KMS-11 (cell line): Measurements from ENCODE around the gene TMEM114.

Experiments used
- H2AFZ ChIP-seq: fragments of 200-600 bp; sonication (generic); 2 replicates; pipeline ENCODE4 v1.6.1; 2016; ENCODE audit warnings: antibody characterized with exemption, mixed run types, low read depth
- H3K27ac ChIP-seq: fragments of 200-600 bp; sonication (generic); 2 replicates; pipeline ENCODE4 v1.6.1; 2016; ENCODE audit warnings: mild to moderate bottlenecking, mixed run types
- H3K27me3 ChIP-seq: fragments of 200-600 bp; sonication (generic); 2 replicates; pipeline ENCODE4 v1.6.1; 2017; ENCODE audit warnings: mild to moderate bottlenecking, low read depth, mixed run types, moderate library complexity; ENCODE audit not compliant: insufficient read depth
- H3K36me3 ChIP-seq: fragments of 200-600 bp; sonication (generic); 2 replicates; pipeline ENCODE4 v1.6.1; 2017; ENCODE audit warnings: mild to moderate bottlenecking, mixed run types; ENCODE audit not compliant: insufficient read depth
- H3K4me1 ChIP-seq: fragments of 200-600 bp; sonication (generic); 2 replicates; pipeline ENCODE4 v1.6.1; 2016; ENCODE audit warnings: mild to moderate bottlenecking, low read depth, mixed run types; ENCODE audit not compliant: poor library complexity, severe bottlenecking
- H3K4me2 ChIP-seq: fragments of 200-600 bp; sonication (generic); 2 replicates; pipeline ENCODE4 v1.7.0; 2016; ENCODE audit warnings: mild to moderate bottlenecking, mixed run types
- H3K4me3 ChIP-seq: fragments of 200-600 bp; sonication (generic); IDR thresholded peaks from 2 replicates; pipeline ENCODE4 v1.6.1; 2017; ENCODE audit warnings: low read depth, low read length, mixed read lengths; ENCODE audit not compliant: insufficient read depth
- H3K79me2 ChIP-seq: fragments of 200-600 bp; sonication (generic); 2 replicates; pipeline ENCODE4 v1.6.1; 2016; ENCODE audit warnings: low read depth, mixed run types; ENCODE audit not compliant: insufficient read depth
- H3K9ac ChIP-seq: fragments of 200-600 bp; sonication (generic); 2 replicates; pipeline ENCODE4 v1.6.1; 2016; ENCODE audit warnings: mild to moderate bottlenecking, mixed run types
- H4K20me1 ChIP-seq: fragments of 200-600 bp; sonication (generic); 2 replicates; pipeline ENCODE4 v1.6.1; 2016; ENCODE audit warnings: mild to moderate bottlenecking, mixed run types; ENCODE audit not compliant: insufficient read depth
- TF ChIP-seq, protein P1 (sequence below): fragments of 200-600 bp; sonication (generic); conservative IDR thresholded peaks from 2 replicates; pipeline ENCODE4 v1.6.1; 2017; ENCODE audit warnings: low read depth, mild to moderate bottlenecking, antibody characterized with exemption, low read length, moderate library complexity, mixed read lengths

TMEM114 gene

DNA sequence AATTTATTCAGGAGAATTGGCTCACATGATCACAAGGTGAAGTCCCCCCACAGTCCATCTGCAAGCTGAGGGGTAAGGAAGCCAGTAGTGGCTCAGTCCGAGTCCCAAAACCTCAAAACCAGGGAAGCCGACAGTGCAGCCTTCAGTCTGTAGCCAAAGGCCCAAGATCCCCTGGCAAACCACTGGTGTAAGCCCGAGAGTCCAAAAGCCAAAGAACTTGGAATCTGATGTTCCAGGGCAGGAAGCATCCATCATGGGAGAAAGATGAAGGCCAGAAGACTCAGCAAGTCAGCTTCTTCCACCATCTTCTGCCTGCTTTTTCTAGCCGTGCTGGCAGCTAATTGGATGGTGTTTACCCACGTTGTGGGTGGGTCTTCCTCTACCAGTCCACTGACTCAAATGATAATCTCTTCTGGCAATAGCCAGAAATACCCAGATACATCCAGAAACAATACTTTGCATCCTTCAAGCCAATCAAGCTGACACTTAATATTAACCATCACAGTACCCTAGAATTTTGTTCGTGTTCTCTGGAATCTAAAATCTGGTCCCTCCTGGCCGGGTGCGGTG lies 40.4 kb downstream of the TMEM114 start:
- Histone ChIP-seq H3K4me2 (no peak overlapping the region), H3K27me3 (no peaks in the 10 kb centered on the region)

DNA sequence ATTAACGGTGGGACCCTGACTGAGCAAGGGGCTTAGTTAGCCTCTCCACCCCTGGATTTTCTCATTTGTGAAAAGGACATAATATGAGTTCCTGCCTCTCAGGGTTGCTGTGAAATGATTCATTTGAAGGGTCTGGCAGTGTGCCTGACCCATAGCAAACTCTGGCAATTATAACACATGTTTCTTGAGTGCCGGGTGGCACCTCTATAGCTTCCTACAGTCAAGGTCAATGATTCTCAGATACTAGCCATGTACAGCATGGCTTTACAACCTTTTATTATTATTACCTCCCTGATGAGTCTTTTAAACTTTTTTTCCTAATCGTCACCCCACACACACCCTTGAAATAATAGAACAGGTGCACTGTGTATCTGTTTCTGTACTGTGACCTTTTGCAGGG lies 42.1 kb downstream of the TMEM114 start:
- no peaks in the 10 kb centered on the region for H3K4me1 ChIP-seq
- H2AFZ ChIP-seq: no peak overlapping the region
- no peak overlapping the region for H3K27ac ChIP-seq
- no peaks in the 10 kb centered on the region for H3K79me2 ChIP-seq
- H3K9ac ChIP-seq: no peak overlapping the region
- no peak overlapping the region for H3K4me2 ChIP-seq
- H4K20me1 ChIP-seq: no peaks in the 10 kb centered on the region
- H3K36me3 ChIP-seq: no peaks in the 10 kb centered on the region
- H3K27me3 ChIP-seq: no peaks in the 10 kb centered on the region
- TF ChIP-seq, protein P1, sequence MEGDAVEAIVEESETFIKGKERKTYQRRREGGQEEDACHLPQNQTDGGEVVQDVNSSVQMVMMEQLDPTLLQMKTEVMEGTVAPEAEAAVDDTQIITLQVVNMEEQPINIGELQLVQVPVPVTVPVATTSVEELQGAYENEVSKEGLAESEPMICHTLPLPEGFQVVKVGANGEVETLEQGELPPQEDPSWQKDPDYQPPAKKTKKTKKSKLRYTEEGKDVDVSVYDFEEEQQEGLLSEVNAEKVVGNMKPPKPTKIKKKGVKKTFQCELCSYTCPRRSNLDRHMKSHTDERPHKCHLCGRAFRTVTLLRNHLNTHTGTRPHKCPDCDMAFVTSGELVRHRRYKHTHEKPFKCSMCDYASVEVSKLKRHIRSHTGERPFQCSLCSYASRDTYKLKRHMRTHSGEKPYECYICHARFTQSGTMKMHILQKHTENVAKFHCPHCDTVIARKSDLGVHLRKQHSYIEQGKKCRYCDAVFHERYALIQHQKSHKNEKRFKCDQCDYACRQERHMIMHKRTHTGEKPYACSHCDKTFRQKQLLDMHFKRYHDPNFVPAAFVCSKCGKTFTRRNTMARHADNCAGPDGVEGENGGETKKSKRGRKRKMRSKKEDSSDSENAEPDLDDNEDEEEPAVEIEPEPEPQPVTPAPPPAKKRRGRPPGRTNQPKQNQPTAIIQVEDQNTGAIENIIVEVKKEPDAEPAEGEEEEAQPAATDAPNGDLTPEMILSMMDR: no peak
- H3K4me3 ChIP-seq: no peak overlapping the region

More for the DNA sequence above, 40.4 kb downstream of the TMEM114 start:
- no peak overlapping the region for H2AFZ ChIP-seq
- H3K79me2 ChIP-seq: no peaks in the 10 kb centered on the region
- no peaks in the 10 kb centered on the region for H3K4me1 ChIP-seq
- no peaks in the 10 kb centered on the region for H3K36me3 ChIP-seq
- H4K20me1 ChIP-seq: no peaks in the 10 kb centered on the region
- H3K9ac ChIP-seq: no peak overlapping the region
- TF ChIP-seq, protein P1: no peak
- H3K27ac ChIP-seq: no peak overlapping the region
- H3K4me3 ChIP-seq: no peak overlapping the region

DNA sequence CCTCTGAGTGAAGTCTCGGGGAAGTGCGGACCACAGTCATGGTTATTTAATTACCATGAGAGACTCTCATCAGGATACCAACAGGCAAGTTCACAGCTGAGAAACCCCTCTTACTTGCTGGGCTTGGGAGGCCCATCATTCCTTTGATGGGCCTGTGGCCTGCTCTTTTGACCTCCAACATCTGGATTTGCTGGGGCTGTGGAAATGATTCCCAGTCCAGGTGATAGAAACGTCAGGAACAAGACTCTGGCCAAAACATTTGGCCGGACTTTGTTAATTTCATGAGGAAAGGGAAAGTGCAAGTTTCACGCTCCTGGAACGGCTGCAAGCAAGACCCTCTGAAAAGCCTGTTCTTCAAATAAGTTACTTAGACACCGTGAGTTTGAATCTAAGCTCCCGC lies 42.5 kb downstream of the TMEM114 start:
- Histone ChIP-seq H3K9ac (no peak overlapping the region), H3K79me2 (no peaks in the 10 kb centered on the region), H3K4me3 (no peak overlapping the region), H3K4me1 (no peaks in the 10 kb centered on the region), H2AFZ (no peak overlapping the region), H4K20me1 (no peaks in the 10 kb centered on the region), H3K36me3 (no peaks in the 10 kb centered on the region), H3K27ac (no peak overlapping the region), H3K4me2 (no peak overlapping the region), H3K27me3 (no peaks in the 10 kb centered on the region)
- TF ChIP-seq, protein P1: no peak

DNA sequence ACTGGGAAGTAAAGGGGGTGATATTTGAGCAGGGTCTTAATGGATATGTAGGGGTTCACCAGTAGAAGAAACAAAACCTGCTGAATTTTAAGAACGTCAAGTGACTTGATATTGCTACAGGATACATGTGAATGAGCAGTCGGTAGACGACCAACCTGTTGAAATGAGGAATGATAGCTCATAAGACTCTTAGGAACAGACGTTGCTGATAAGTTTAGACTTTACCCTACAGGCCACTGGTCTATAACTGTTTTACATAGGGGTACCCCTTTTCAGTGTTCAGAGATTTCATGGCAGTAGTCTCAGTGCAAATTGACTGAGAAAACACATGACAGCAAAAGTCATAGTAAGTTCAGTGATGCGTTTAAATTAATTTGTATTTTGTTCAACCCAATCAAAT lies 45.9 kb downstream of the TMEM114 start:
- no peak overlapping the region for H3K4me2 ChIP-seq
- no peaks in the 10 kb centered on the region for H3K27me3 ChIP-seq
- no peaks in the 10 kb centered on the region for H3K36me3 ChIP-seq
- no peak overlapping the region for H3K9ac ChIP-seq
- no peaks in the 10 kb centered on the region for H3K79me2 ChIP-seq
- H4K20me1 ChIP-seq: no peaks in the 10 kb centered on the region
- H3K4me3 ChIP-seq: no peak overlapping the region
- H3K27ac ChIP-seq: no peak overlapping the region
- TF ChIP-seq, protein P1: no peak
- H3K4me1 ChIP-seq: no peaks in the 10 kb centered on the region
- H2AFZ ChIP-seq: no peak overlapping the region

DNA sequence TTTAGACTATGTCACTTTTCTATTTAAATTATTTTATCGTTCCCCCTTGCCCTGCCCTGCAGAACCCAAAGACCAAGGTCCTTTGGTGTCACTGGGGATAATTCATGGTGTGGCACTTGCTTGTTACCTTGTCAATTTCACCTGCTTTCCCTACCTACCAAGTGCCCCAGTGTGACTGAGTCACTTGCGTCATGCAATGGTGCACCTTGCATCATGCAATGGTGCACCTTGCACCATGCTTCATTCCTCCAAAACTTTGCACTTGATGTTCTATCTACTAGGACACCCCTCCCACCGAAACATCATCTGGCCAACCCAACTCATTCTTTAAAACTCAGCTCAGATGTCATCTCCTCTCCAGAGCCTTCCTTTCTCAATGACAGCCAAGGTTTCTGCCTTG lies 47.1 kb downstream of the TMEM114 start:
- Histone ChIP-seq H3K36me3 (no peaks in the 10 kb centered on the region), H3K79me2 (no peaks in the 10 kb centered on the region)

More for the DNA sequence above, 47.1 kb downstream of the TMEM114 start:
- H2AFZ ChIP-seq: no peak overlapping the region
- TF ChIP-seq, protein P1: no peak
- no peak overlapping the region for H3K4me2 ChIP-seq
- H3K9ac ChIP-seq: no peak overlapping the region
- H3K4me3 ChIP-seq: no peak overlapping the region
- no peak overlapping the region for H3K27ac ChIP-seq
- H3K4me1 ChIP-seq: no peaks in the 10 kb centered on the region
- no peaks in the 10 kb centered on the region for H3K27me3 ChIP-seq
- no peaks in the 10 kb centered on the region for H4K20me1 ChIP-seq
